Stimulated activated CD8-positive, alpha-beta memory T cell treated with anti-CD3 and anti-CD28 coated beads, Interleukin-15, amount 100 ng/mL, for 1 hour (primary cell): ENCODE data around the gene PPP4R4.

Experiments
- DNase-seq: peaks from one replicate; pipeline ENCODE4 v3.0.0-alpha.2; 2020; ENCODE audit warnings: low read depth

Gene PPP4R4

GRCh38 chr14:94307410-94307992 lies 133.4 kb downstream of the PPP4R4 start:
- no peak for DNase-seq

- no peak for DNase-seq
These were observed 135.6 kb downstream of the PPP4R4 start for GRCh38 chr14:94309721-94310120.

GRCh38 chr14:94310248-94310647 lies 136.1 kb downstream of the PPP4R4 start:
- DNase-seq: no peak

- DNase-seq: no peak
These were observed 138.5 kb downstream of the PPP4R4 start for GRCh38 chr14:94312481-94313246.

- DNase-seq: no peak
These were observed 140.0 kb downstream of the PPP4R4 start for GRCh38 chr14:94313991-94314655.

- DNase-seq: no peak
These were observed 140.8 kb downstream of the PPP4R4 start for GRCh38 chr14:94314890-94315289.

- no peak for DNase-seq
These were observed 142.6 kb downstream of the PPP4R4 start for GRCh38 chr14:94316692-94317091.

- no peak for DNase-seq
These were observed 143.1 kb downstream of the PPP4R4 start for GRCh38 chr14:94317259-94317658.

- DNase-seq: no peak
These were observed 146.1 kb downstream of the PPP4R4 start for GRCh38 chr14:94320243-94320642.

GRCh38 chr14:94321421-94322271 lies 147.5 kb downstream of the PPP4R4 start:
- DNase-seq: no peak

GRCh38 chr14:94322648-94323570 lies 148.8 kb downstream of the PPP4R4 start, which contains the start of gene SERPINA6:
Gene SERPINA6, minus strand, starts transcription at chr14:94323336. Its CDS starts 8,688 bp downstream, at chr14:94314648.
- DNase-seq: no peak

- no peak for DNase-seq
These were observed 154.1 kb downstream of the PPP4R4 start for GRCh38 chr14:94328196-94328595.
